ENCODE measurements around the gene CRYGC.

Gene CRYGC

GRCh38 chr2:208164951-208165755, 35.5 kb upstream of the CRYGC start:
- no peak for TF ChIP-seq CTCF (conservative IDR thresholded peaks at IDR 0.05; ENCODE audit: control insufficient read depth, insufficient read depth, low read depth, low read length)
- no peak for DNase-seq (ENCODE audit: low read depth)
- no peak overlapping the region for H3K4me3 ChIP-seq (ENCODE audit: control insufficient read depth, low read depth, low read length)

- TF ChIP-seq CTCF (conservative IDR thresholded peaks at IDR 0.05; ENCODE audit: control insufficient read depth, insufficient read depth, low read depth, low read length), result no peak
- DNase-seq (ENCODE audit: low read depth), result no peak
- no peak within 1 kb of the TSS for H3K4me3 ChIP-seq (ENCODE audit: control insufficient read depth, low read depth, low read length)
Measured at GRCh38 chr2:208163489-208163888, 33.9 kb upstream of the CRYGC start, which contains the start of gene CRYGA. Gene CRYGA, minus strand, starts transcription at chr2:208163589. Its CDS starts 33 bp downstream, at chr2:208163556.

- no peak overlapping the region for H3K4me3 ChIP-seq (ENCODE audit: control insufficient read depth, low read depth, low read length)
- no peak for TF ChIP-seq CTCF (conservative IDR thresholded peaks at IDR 0.05; ENCODE audit: control insufficient read depth, insufficient read depth, low read depth, low read length)
- no peak for DNase-seq (ENCODE audit: low read depth)
Measured at GRCh38 chr2:208156439-208156838, 26.8 kb upstream of the CRYGC start.

GRCh38 chr2:208153156-208153555, 23.5 kb upstream of the CRYGC start:
- no peak for DNase-seq (ENCODE audit: low read depth)
- no peak overlapping the region for H3K4me3 ChIP-seq (ENCODE audit: control insufficient read depth, low read depth, low read length)
- TF ChIP-seq CTCF (conservative IDR thresholded peaks at IDR 0.05; ENCODE audit: control insufficient read depth, insufficient read depth, low read depth, low read length), result no peak

- DNase-seq (ENCODE audit: low read depth), result no peak
- TF ChIP-seq CTCF (conservative IDR thresholded peaks at IDR 0.05; ENCODE audit: control insufficient read depth, insufficient read depth, low read depth, low read length), result no peak
- H3K4me3 ChIP-seq (ENCODE audit: control insufficient read depth, low read depth, low read length), result no peak overlapping the region
Measured at GRCh38 chr2:208150956-208151355, 21.3 kb upstream of the CRYGC start.

- no peak overlapping the region for H3K4me3 ChIP-seq (ENCODE audit: control insufficient read depth, low read depth, low read length)
- no peak for TF ChIP-seq CTCF (conservative IDR thresholded peaks at IDR 0.05; ENCODE audit: control insufficient read depth, insufficient read depth, low read depth, low read length)
- DNase-seq (ENCODE audit: low read depth), result no peak
Measured at GRCh38 chr2:208150094-208150493, 20.5 kb upstream of the CRYGC start.

All from fibroblast of mammary gland (primary cell).